ENCODE data around the gene SST. TPM values are rescaled to one million over a fixed set of nuclear protein-coding genes. Genes with fewer than 3 reads are reported as not detected.

SST gene
- total and polyA plus RNA-seq, 2 of the 13 experiments (the other 11 are each of a cell fraction or from before 2014, with no cell fraction given): not detected

GRCh38 chr3:187678726-187679268 is 8.6 kb upstream of the SST start:
- no peak overlapping the region for H3K4me2 ChIP-seq (ENCODE audit: low read depth, low read length)
- no peak overlapping the region for H3K27ac ChIP-seq (ENCODE audit: extremely low read length, insufficient read depth, low read length)
- H3K79me2 ChIP-seq (ENCODE audit: insufficient read depth, low read length): no peaks in the 10 kb centered on the region
- 5% methylated on average over 5 of the region's 5 CpGs for WGBS (ENCODE audit: low lambda C conversion rate)
- ATAC-seq (peak; percentile 82), FAIRE-seq (peak; percentile 66), DNase-seq (ENCODE audit: low spot score) (peak; percentile 41)
- H3K9ac ChIP-seq (ENCODE audit: insufficient read depth, low read depth, low read length): no peak overlapping the region
- no TSS peak for BruUV-seq (replicated peaks)
- CTCF ChIA-PET (ENCODE audit: low intra/inter-chr PET ratio, low total read pairs): interaction anchor here (0.9 to 3.6 kb wide), 7 partner anchors 36 to 459 kb away, joined by 3 to 71 read pairs (median 11); no protein-coding TSS in a partner anchor
- TF ChIP-seq MED8 (CRISPR knock-in tag; IDR thresholded peaks at IDR 0.05; ENCODE audit: insufficient replicate concordance): no peak
- peak; percentile 15; the same call in 1 of the 2 replicates for TF ChIP-seq ETV5 (CRISPR knock-in tag; IDR thresholded peaks at IDR 0.05; ENCODE audit: borderline replicate concordance)
- TF ChIP-seq, protein P1, sequence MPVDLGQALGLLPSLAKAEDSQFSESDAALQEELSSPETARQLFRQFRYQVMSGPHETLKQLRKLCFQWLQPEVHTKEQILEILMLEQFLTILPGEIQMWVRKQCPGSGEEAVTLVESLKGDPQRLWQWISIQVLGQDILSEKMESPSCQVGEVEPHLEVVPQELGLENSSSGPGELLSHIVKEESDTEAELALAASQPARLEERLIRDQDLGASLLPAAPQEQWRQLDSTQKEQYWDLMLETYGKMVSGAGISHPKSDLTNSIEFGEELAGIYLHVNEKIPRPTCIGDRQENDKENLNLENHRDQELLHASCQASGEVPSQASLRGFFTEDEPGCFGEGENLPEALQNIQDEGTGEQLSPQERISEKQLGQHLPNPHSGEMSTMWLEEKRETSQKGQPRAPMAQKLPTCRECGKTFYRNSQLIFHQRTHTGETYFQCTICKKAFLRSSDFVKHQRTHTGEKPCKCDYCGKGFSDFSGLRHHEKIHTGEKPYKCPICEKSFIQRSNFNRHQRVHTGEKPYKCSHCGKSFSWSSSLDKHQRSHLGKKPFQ (CRISPR knock-in tag; IDR thresholded peaks at IDR 0.05; ENCODE audit: insufficient replicate concordance): no peak
- TF ChIP-seq, protein P2, sequence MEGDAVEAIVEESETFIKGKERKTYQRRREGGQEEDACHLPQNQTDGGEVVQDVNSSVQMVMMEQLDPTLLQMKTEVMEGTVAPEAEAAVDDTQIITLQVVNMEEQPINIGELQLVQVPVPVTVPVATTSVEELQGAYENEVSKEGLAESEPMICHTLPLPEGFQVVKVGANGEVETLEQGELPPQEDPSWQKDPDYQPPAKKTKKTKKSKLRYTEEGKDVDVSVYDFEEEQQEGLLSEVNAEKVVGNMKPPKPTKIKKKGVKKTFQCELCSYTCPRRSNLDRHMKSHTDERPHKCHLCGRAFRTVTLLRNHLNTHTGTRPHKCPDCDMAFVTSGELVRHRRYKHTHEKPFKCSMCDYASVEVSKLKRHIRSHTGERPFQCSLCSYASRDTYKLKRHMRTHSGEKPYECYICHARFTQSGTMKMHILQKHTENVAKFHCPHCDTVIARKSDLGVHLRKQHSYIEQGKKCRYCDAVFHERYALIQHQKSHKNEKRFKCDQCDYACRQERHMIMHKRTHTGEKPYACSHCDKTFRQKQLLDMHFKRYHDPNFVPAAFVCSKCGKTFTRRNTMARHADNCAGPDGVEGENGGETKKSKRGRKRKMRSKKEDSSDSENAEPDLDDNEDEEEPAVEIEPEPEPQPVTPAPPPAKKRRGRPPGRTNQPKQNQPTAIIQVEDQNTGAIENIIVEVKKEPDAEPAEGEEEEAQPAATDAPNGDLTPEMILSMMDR (CRISPR knock-in tag; IDR thresholded peaks at IDR 0.05): peak; percentile 69
- no peak for TF ChIP-seq HIVEP1 (CRISPR knock-in tag; IDR thresholded peaks at IDR 0.05)
- TF ChIP-seq ZNF572 (CRISPR knock-in tag; IDR thresholded peaks at IDR 0.05): no peak
- TF ChIP-seq SMC3 (IDR thresholded peaks at IDR 0.05; ENCODE audit: low read length): peak; percentile 60
- no peak for TF ChIP-seq SETDB1 (CRISPR knock-in tag; IDR thresholded peaks at IDR 0.05; ENCODE audit: borderline replicate concordance)
- TF ChIP-seq KLF9 (CRISPR knock-in tag; IDR thresholded peaks at IDR 0.05; ENCODE audit: low read depth): no peak
- TF ChIP-seq ZNF781 (CRISPR knock-in tag; IDR thresholded peaks at IDR 0.05; ENCODE audit: borderline replicate concordance, not compliant biosample characterization): no peak
- peak; percentile 55 for TF ChIP-seq RAD21 (CRISPR knock-in tag; IDR thresholded peaks at IDR 0.05)
- TF ChIP-seq ZFP1 (CRISPR knock-in tag; IDR thresholded peaks at IDR 0.05): no peak
- TF ChIP-seq STAG1 (CRISPR knock-in tag; IDR thresholded peaks at IDR 0.05): peak; percentile 80
- no peak for TF ChIP-seq BCLAF1 (IDR thresholded peaks at IDR 0.05)
- POLR2A ChIA-PET: interaction anchor here (1.1 kb wide), 1 partner anchor 459 kb away, joined by 8 read pairs; no protein-coding TSS in a partner anchor
- no peaks in the 10 kb centered on the region for H3K9me3 ChIP-seq (ENCODE audit: low read length)
- no peaks in the 10 kb centered on the region for H3K36me3 ChIP-seq (replicated peaks in 1 of 2; ENCODE audit: control insufficient read depth in 1 of 2, insufficient read depth in 2 of 2, low read length in 2 of 2)
- H3K4me1 ChIP-seq (ENCODE audit: insufficient read depth, low read length): peaks cover 8% of the 10 kb centered on the region
- no peaks in the 10 kb centered on the region for H3K27me3 ChIP-seq (ENCODE audit: control insufficient read depth in 1 of 2, insufficient read depth in 2 of 2, low read length in 2 of 2)
- in situ Hi-C loops (cut with HindIII; ENCODE audit: extremely low pct_ligation_motif_present, low pct_unique_long_range_greater_than_20kb) (loop anchor here (5.0 kb wide), 2 partner anchors 61 to 361 kb away; no protein-coding TSS in a partner anchor), intact Hi-C loops (cut with micrococcal nuclease; ENCODE audit: unreplicated experiment) (loop anchor here (1.0 to 2.0 kb wide), 5 partner anchors 36 to 458 kb away; no protein-coding TSS in a partner anchor)
- H4K20me1 ChIP-seq (ENCODE audit: insufficient read depth, low read length): no peaks in the 10 kb centered on the region
- H2AFZ ChIP-seq (ENCODE audit: low read length): no peak overlapping the region
- H3K4me3 ChIP-seq (replicated peaks in 1 of 3; ENCODE audit: insufficient read depth in 1 of 3, low read depth in 2 of 3, low read length in 3 of 3): no peak overlapping the region

Data from HepG2 (cell line).